ENCODE measurements around the gene U2AF2. TPM values are rescaled to one million over a fixed set of nuclear protein-coding genes. Genes with fewer than 3 reads are reported as not detected.

Gene U2AF2
- 147 and 157 TPM in 2 replicates for polyA plus RNA-seq (2011; rRNA removed)
- 498 and 577 TPM in 2 replicates for polyA plus RNA-seq (2012; cell fraction: cytosol; rRNA removed)
- polyA plus RNA-seq (2012; cell fraction: nucleus; rRNA removed) = 800 and 847 TPM in 2 replicates
- polyA plus RNA-seq (2017; fragmentation: RNase III; extraction: RNeasy Plus Mini Kit Qiagen cat#74134 plus additional on column Dnase treatment) = 280 to 302 TPM (median 293 TPM) in 3 replicates
- polyA minus RNA-seq (2011; rRNA and poly(A)+ RNA removed) = 154 and 158 TPM in 2 replicates

GRCh38 chr19:55654868-55655647 lies at the start of gene U2AF2:
TSS of gene U2AF2 (plus strand) at chr19:55655035. CDS start at chr19:55655105, 70 bp downstream.
- CTCF ChIA-PET = interaction anchor here (0.6 to 4.3 kb wide), 20 partner anchors 8 to 514 kb away, joined by 3 to 97 read pairs (median 4); partner anchors contain the start of genes DNAAF3, ZNF580, ZNF581 and ZNF628
- H3K4me2 ChIP-seq = peak within 1 kb of the TSS; percentile 91
- DNase-seq (ENCODE audit: low read depth in 1 of 2, low spot score in 1 of 2) (peak; percentile 85 to 96), ATAC-seq (peak; percentile 66 to 73), FAIRE-seq (no peak)
- WGBS (ENCODE audit: missing lambda C conversion rate) = under 1% methylated on average over 51 of the region's 95 CpGs
- no peaks in the 10 kb centered on the region for H3K9me3 ChIP-seq
- peak within 1 kb of the TSS; percentile 96 to 98 for H3K27ac ChIP-seq
- POLR2A ChIA-PET = interaction anchor here (0.5 to 2.1 kb wide), 41 partner anchors 8 to 1191 kb away, joined by 3 to 31 read pairs (median 4); partner anchors contain the start of genes EPN1, FIZ1, ISOC2 and LENG9
- peaks cover 40% of the 10 kb centered on the region for H3K4me1 ChIP-seq
- peak within 1 kb of the TSS; percentile 68 for H3K4me3 ChIP-seq
- TF ChIP-seq KDM5A (IDR thresholded peaks at IDR 0.05) (no peak), FOSB (CRISPR knock-in tag; IDR thresholded peaks at IDR 0.05) (no peak; the same call in 1 of the 2 replicates), CTCF (IDR thresholded peaks at IDR 0.05) (no peak), JUNB (IDR thresholded peaks at IDR 0.05) (no peak), EP300 (IDR thresholded peaks at IDR 0.05) (no peak), EHF (CRISPR knock-in tag; IDR thresholded peaks at IDR 0.05) (no peak), BHLHE40 (IDR thresholded peaks at IDR 0.05; ENCODE audit: low read depth, low read length) (peak; percentile 51; the same call in 1 of the 2 replicates), REST (IDR thresholded peaks at IDR 0.05) (no peak), HEYL (CRISPR knock-in tag; IDR thresholded peaks at IDR 0.05) (no peak), CHD4 (IDR thresholded peaks at IDR 0.05; ENCODE audit: borderline replicate concordance) (no peak), KDM1A (IDR thresholded peaks at IDR 0.05; ENCODE audit: low read depth) (no peak), ATOH8 (CRISPR knock-in tag; IDR thresholded peaks at IDR 0.05; ENCODE audit: low read depth) (peak; percentile 37; the same call in 1 of the 2 replicates), ZSCAN20 (CRISPR knock-in tag; IDR thresholded peaks at IDR 0.05) (no peak), BCL3 (IDR thresholded peaks at IDR 0.05) (peak; percentile 94), E2F6 (IDR thresholded peaks at IDR 0.05; ENCODE audit: borderline replicate concordance, low read depth) (peak; percentile 95), SMC3 (IDR thresholded peaks at IDR 0.05) (no peak), PHF8 (IDR thresholded peaks at IDR 0.05; ENCODE audit: borderline replicate concordance, low read depth) (peak; percentile 76; the same call in 1 of the 2 replicates), RCOR1 (IDR thresholded peaks at IDR 0.05; ENCODE audit: low read depth, low read length) (no peak), POLR2A (IDR thresholded peaks at IDR 0.05; ENCODE audit: low read length) (peak; percentile 84), MYC (IDR thresholded peaks at IDR 0.05; ENCODE audit: borderline replicate concordance, low read length) (peak; percentile 98), NR3C1 (IDR thresholded peaks at IDR 0.05) (no peak), PBX3 (IDR thresholded peaks at IDR 0.05) (peak; percentile 73; the same call in 1 of the 2 replicates), HOXB5 (CRISPR knock-in tag; IDR thresholded peaks at IDR 0.05) (peak; percentile 78; the same call in 1 of the 2 replicates), ZFP36 (IDR thresholded peaks at IDR 0.05; ENCODE audit: borderline replicate concordance, partially characterized antibody) (no peak), MAFK (IDR thresholded peaks at IDR 0.05; ENCODE audit: partially characterized antibody) (no peak), CEBPB (IDR thresholded peaks at IDR 0.05) (no peak), TP53 (CRISPR knock-in tag; IDR thresholded peaks at IDR 0.05) (peak; percentile 49; the same call in 1 of the 2 replicates), ESRRA (IDR thresholded peaks at IDR 0.05; ENCODE audit: borderline replicate concordance, low read length) (no peak), FOSL2 (IDR thresholded peaks at IDR 0.05) (no peak), FOSL2 (CRISPR knock-in tag; IDR thresholded peaks at IDR 0.05) (peak; percentile 13), HDAC2 (IDR thresholded peaks at IDR 0.05) (no peak)
